ENCODE results near the gene RABL3.

Gene RABL3

DNA sequence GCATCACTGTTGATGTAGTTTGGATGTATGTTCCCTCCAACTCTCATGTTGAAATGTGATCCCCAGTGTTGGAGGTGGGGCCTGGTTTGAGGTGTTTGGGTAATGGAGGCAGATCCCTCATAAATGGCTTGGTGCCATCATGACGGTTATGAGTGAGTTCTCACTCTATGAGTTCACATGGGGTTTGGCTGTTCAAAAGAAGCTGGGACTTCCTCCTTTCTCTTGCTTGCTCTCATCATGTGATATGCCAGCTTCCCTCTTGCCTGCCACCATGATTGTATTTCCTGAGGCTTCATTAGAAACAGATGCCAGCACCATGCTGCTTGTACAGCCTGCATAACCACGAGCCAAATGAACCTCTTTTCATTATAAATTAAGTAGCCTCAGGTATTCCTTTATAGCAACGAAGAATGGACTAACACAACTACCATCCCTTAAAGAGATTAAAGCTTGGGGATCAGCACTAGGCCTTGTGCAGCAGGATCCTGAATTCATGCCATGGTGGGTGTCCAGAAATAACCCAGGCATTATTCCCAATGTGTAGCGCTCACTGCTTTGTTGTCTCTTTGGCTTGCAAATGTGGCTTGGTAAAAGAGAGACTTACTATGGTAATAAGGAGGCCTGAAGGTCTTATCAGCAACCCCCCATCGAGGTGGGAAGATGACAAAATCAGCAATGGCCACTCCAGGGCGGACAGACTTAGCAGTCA, 104.3 kb downstream of the RABL3 start:
- H3K79me2 ChIP-seq (ENCODE audit: insufficient read depth, low read length) = no peaks in the 10 kb centered on the region
- no peak overlapping the region for H3K4me2 ChIP-seq (ENCODE audit: low read depth, low read length, poor library complexity, severe bottlenecking)
- no peaks in the 10 kb centered on the region for H3F3A ChIP-seq (ENCODE audit: low read depth)
- H4K20me1 ChIP-seq (ENCODE audit: insufficient read depth, low read length, poor library complexity, severe bottlenecking) = no peaks in the 10 kb centered on the region
- no peak overlapping the region for H3K4me3 ChIP-seq (ENCODE audit: low read length, poor library complexity, severe bottlenecking)
- H3K9me2 ChIP-seq (replicated peaks; ENCODE audit: low read depth, low read length) = no peaks in the 10 kb centered on the region
- H3K9ac ChIP-seq (ENCODE audit: low read depth, low read length, poor library complexity, severe bottlenecking) = no peak overlapping the region
- 0 out of 2 replicates have a peak overlapping the region, but pooled peaks have one; percentile 16 for H2AFZ ChIP-seq (ENCODE audit: low read length)
- no peaks in the 10 kb centered on the region for H3K9me3 ChIP-seq (ENCODE audit: insufficient read depth, low read depth, low read length)
- no peaks in the 10 kb centered on the region for H3K36me3 ChIP-seq (ENCODE audit: insufficient read depth, low read length)
- TF ChIP-seq, protein P1, sequence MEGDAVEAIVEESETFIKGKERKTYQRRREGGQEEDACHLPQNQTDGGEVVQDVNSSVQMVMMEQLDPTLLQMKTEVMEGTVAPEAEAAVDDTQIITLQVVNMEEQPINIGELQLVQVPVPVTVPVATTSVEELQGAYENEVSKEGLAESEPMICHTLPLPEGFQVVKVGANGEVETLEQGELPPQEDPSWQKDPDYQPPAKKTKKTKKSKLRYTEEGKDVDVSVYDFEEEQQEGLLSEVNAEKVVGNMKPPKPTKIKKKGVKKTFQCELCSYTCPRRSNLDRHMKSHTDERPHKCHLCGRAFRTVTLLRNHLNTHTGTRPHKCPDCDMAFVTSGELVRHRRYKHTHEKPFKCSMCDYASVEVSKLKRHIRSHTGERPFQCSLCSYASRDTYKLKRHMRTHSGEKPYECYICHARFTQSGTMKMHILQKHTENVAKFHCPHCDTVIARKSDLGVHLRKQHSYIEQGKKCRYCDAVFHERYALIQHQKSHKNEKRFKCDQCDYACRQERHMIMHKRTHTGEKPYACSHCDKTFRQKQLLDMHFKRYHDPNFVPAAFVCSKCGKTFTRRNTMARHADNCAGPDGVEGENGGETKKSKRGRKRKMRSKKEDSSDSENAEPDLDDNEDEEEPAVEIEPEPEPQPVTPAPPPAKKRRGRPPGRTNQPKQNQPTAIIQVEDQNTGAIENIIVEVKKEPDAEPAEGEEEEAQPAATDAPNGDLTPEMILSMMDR (conservative IDR thresholded peaks at IDR 0.05; ENCODE audit: low read length) = no peak
- TF ChIP-seq EZH2phosphoT487 (IDR thresholded peaks at IDR 0.05; ENCODE audit: borderline replicate concordance) = no peak
- H3K27me3 ChIP-seq (ENCODE audit: insufficient read depth, low read length, poor library complexity, severe bottlenecking) = no peaks in the 10 kb centered on the region
- H3K4me1 ChIP-seq (ENCODE audit: insufficient read depth, low read length, poor library complexity, severe bottlenecking) = no peaks in the 10 kb centered on the region

DNA sequence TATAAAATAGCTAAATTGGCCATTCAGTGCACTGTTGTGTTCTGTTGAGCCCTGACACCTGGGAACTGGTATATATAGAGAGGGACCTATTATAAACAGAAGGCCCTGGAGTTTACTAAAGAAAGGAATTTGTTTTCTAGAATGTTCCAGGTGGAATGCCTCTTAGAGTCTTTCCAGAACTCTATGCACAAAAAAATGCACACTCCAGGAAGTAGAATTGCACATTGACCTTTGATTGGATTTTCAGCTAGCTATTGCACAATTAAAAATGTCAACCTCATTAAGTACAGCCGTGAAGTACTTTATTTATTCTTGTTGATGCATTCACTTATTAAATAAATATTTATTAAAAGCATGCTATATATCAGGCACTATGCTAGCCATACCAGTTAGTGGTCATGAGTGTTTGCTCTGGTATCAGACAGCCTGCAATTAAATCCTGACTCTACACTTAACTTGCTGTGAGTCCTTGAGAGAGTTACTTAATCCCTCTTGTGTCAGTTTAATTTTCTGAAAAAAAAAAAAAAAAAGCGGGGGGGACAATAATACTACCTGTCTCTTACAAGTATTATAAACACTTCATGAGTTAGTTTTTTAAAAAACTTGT, 105.4 kb downstream of the RABL3 start:
- Histone ChIP-seq H4K20me1 (ENCODE audit: insufficient read depth, low read length, poor library complexity, severe bottlenecking) (no peaks in the 10 kb centered on the region), H3K36me3 (ENCODE audit: insufficient read depth, low read length) (no peaks in the 10 kb centered on the region), H3K9me3 (ENCODE audit: insufficient read depth, low read depth, low read length) (no peaks in the 10 kb centered on the region), H3K79me2 (ENCODE audit: insufficient read depth, low read length) (no peaks in the 10 kb centered on the region), H3K4me1 (ENCODE audit: insufficient read depth, low read length, poor library complexity, severe bottlenecking) (no peaks in the 10 kb centered on the region), H3K4me3 (ENCODE audit: low read length, poor library complexity, severe bottlenecking) (no peak overlapping the region), H3K27me3 (ENCODE audit: insufficient read depth, low read length, poor library complexity, severe bottlenecking) (no peaks in the 10 kb centered on the region), H2AFZ (ENCODE audit: low read length) (no peak overlapping the region), H3K4me2 (ENCODE audit: low read depth, low read length, poor library complexity, severe bottlenecking) (no peak overlapping the region), H3F3A (ENCODE audit: low read depth) (no peaks in the 10 kb centered on the region), H3K9me2 (replicated peaks; ENCODE audit: low read depth, low read length) (no peaks in the 10 kb centered on the region), H3K9ac (ENCODE audit: low read depth, low read length, poor library complexity, severe bottlenecking) (no peak overlapping the region)
- TF ChIP-seq EZH2phosphoT487 (IDR thresholded peaks at IDR 0.05; ENCODE audit: borderline replicate concordance) = no peak
- TF ChIP-seq, protein P1 (conservative IDR thresholded peaks at IDR 0.05; ENCODE audit: low read length) = no peak
